Neural cell (in vitro differentiated cells): ENCODE data around the gene SCAMP5. TPM values are rescaled to one million over a fixed set of nuclear protein-coding genes. Genes with fewer than 3 reads are reported as not detected.

Source experiments
- H2AFZ ChIP-seq: fragments of 200-600, 300-800 bp; sonication (generic), shearing (Covaris generic); 2 replicates; pipeline ENCODE4 v1.6.0; 2014; ENCODE audit warnings: low read depth, mild to moderate bottlenecking, antibody characterized with exemption, low read length, moderate library complexity
- H3F3A ChIP-seq: fragments of 200-600 bp; shearing (Covaris generic); 2 replicates; pipeline ENCODE4 v1.6.1; 2016; ENCODE audit warnings: mild to moderate bottlenecking, moderate library complexity, mixed read lengths, antibody characterized with exemption, low read length; ENCODE audit not compliant: insufficient read depth, poor library complexity, severe bottlenecking
- H3K27ac ChIP-seq: fragments of 200-600, 300-800 bp; sonication (generic), shearing (Covaris generic); 2 replicates; pipeline ENCODE4 v1.5.1; 2014; ENCODE audit warnings: mild to moderate bottlenecking, low read length, moderate library complexity
- H3K27me3 ChIP-seq: fragments of 300-800, 200-600 bp; sonication (generic), shearing (Covaris generic); 2 replicates; pipeline ENCODE4 v1.6.0; 2014; ENCODE audit warnings: mild to moderate bottlenecking, low read depth, low read length, moderate library complexity; ENCODE audit not compliant: insufficient read depth
- H3K36me3 ChIP-seq: fragments of 300-800, 200-600 bp; sonication (generic), shearing (Covaris generic); 2 replicates; pipeline ENCODE4 v1.5.1; 2014; ENCODE audit warnings: mild to moderate bottlenecking, antibody characterized with exemption, low read length, moderate library complexity; ENCODE audit not compliant: insufficient read depth
- H3K4me2 ChIP-seq: fragments of 300-800, 200-600 bp; sonication (generic), shearing (Covaris generic); 2 replicates; pipeline ENCODE4 v1.6.0; 2014; ENCODE audit warnings: mild to moderate bottlenecking, low read length
- H3K4me3 ChIP-seq: fragments of 300-800, 200-600 bp; sonication (generic), shearing (Covaris generic); 2 replicates; pipeline ENCODE4 v1.5.1; 2014; ENCODE audit warnings: mild to moderate bottlenecking, low read length, moderate library complexity
- H3K79me2 ChIP-seq: fragments of 200-600 bp; shearing (Covaris generic); replicated peaks from 2 replicates; pipeline ENCODE4 v1.6.0; 2014; ENCODE audit warnings: mild to moderate bottlenecking, low read length, moderate library complexity; ENCODE audit not compliant: insufficient read depth
- H3K9ac ChIP-seq: fragments of 300-800, 200-600 bp; sonication (generic), shearing (Covaris generic); 2 replicates; pipeline ENCODE4 v1.6.1; 2016; ENCODE audit warnings: mild to moderate bottlenecking, low read length, mixed read lengths
- H3K9me2 ChIP-seq: fragments of 200-600 bp; shearing (Covaris generic); 2 replicates; pipeline ENCODE4 v1.6.1; 2016; ENCODE audit warnings: mild to moderate bottlenecking, low read length, mixed read lengths; ENCODE audit not compliant: insufficient read depth
- H3K9me3 ChIP-seq: fragments of 200-600, 300-800 bp; sonication (generic), shearing (Covaris generic); 2 replicates; pipeline ENCODE4 v1.6.1; 2016; ENCODE audit warnings: mild to moderate bottlenecking, mixed run types, low read length, moderate library complexity, mixed read lengths
- H4K20me1 ChIP-seq: fragments of 200-600 bp; shearing (Covaris generic); 2 replicates; pipeline ENCODE4 v1.6.1; 2016; ENCODE audit warnings: mild to moderate bottlenecking, mixed run types; ENCODE audit not compliant: insufficient read depth
- CTCF ChIP-seq: fragments of 450-650 bp; IDR thresholded peaks from 2 replicates; pipeline ENCODE4 v1.5.1; 2014; ENCODE audit warnings: antibody characterized with exemption, mild to moderate bottlenecking, moderate library complexity; ENCODE audit not compliant: poor library complexity, severe bottlenecking
- EP300 ChIP-seq: fragments of 450-650 bp; conservative IDR thresholded peaks from 2 replicates; pipeline ENCODE4 v1.6.1; 2014; ENCODE audit warnings: antibody characterized with exemption, mild to moderate bottlenecking, moderate library complexity; ENCODE audit not compliant: poor library complexity, severe bottlenecking
- EZH2 ChIP-seq: fragments of 200-600, 300-800 bp; shearing (Covaris generic), sonication (generic); IDR thresholded peaks from 2 replicates; pipeline ENCODE4 v1.6.1; 2014; ENCODE audit warnings: antibody characterized with exemption, low read length, borderline replicate concordance, mild to moderate bottlenecking; ENCODE audit not compliant: insufficient read depth, poor library complexity, severe bottlenecking
- MXI1 ChIP-seq: fragments of 450-650 bp; conservative IDR thresholded peaks from 2 replicates; pipeline ENCODE4 v1.6.1; 2014; ENCODE audit warnings: antibody characterized with exemption, mild to moderate bottlenecking; ENCODE audit not compliant: poor library complexity, severe bottlenecking
- POLR2AphosphoS5 ChIP-seq: IDR thresholded peaks from 2 replicates; pipeline ENCODE4 v1.6.1; 2012
- RAD21 ChIP-seq: fragments of 450-650 bp; conservative IDR thresholded peaks from 2 replicates; pipeline ENCODE4 v1.6.1; 2014; ENCODE audit warnings: antibody characterized with exemption, mild to moderate bottlenecking, moderate library complexity
- SMC3 ChIP-seq: fragments of 450-650 bp; conservative IDR thresholded peaks from 2 replicates; pipeline ENCODE4 v1.6.1; 2014; ENCODE audit warnings: antibody characterized with exemption, mild to moderate bottlenecking, moderate library complexity; ENCODE audit not compliant: poor library complexity
- TAF1 ChIP-seq: IDR thresholded peaks from 2 replicates; pipeline ENCODE4 v1.6.1; 2012; ENCODE audit warnings: low read depth
- polyA plus RNA-seq: library from polyadenylated mRNA; depleted of rRNA; stranded (reverse); fragments of >200 nt; gene quantifications from 2 replicates; pipeline ENCODE4 v1.2.3, GENCODE V29; 2014
- TF ChIP-seq, protein P1 (sequence below): IDR thresholded peaks from 2 replicates; pipeline ENCODE4 v1.6.1; 2012; ENCODE audit warnings: borderline replicate concordance

The SCAMP5 gene
- polyA plus RNA-seq, 1 donor from 2014 or later = 92.5 TPM

DNA sequence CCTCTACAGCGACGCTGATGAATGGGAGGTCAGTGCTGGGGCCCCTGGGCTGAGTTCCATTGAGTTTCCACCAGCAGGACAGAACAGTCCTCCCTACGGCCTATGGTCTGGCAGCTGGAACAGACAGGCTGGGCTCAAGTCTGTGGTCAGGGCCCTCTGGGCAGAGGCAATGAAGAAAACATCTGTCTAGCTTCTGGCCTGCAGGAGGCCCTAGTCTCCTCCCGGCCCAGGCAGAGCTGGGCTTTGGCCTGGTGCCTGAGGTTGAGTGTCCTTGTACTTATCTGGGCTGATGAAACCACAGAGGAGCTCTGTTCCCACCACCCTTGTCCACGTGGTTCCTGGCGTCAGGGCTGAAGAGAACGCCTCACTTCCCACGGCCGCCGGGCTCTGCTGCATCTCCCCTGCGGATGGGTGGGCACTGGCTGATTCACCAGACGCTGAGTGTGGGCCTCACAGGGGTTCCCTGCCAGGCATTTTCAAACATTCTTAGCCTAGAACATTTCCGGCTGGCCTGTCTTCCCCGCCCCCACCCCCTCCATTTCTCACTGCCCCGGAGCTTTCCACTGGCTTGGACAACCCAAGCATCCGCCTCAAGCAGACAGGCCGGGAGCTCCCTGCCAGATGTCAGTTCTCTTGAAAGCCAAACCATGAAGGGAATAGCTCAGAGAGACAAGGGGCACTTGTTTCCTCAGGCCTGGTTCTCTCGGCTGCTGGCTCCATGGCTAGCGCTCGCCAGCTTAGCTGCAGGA is 48.3 kb downstream of the SCAMP5 start:
- Histone ChIP-seq H3K9ac (no peak overlapping the region), H3K4me2 (no peak overlapping the region), H2AFZ (no peak overlapping the region)

GRCh38 chr15:75044258-75044878 is 49.0 kb downstream of the SCAMP5 start:
- no peak overlapping the region for H3K4me2 ChIP-seq
- no peaks in the 10 kb centered on the region for H3K9me2 ChIP-seq
- no peaks in the 10 kb centered on the region for H3F3A ChIP-seq
- H4K20me1 ChIP-seq = no peaks in the 10 kb centered on the region
- no peak overlapping the region for H3K4me3 ChIP-seq
- no peaks in the 10 kb centered on the region for H3K36me3 ChIP-seq
- H3K79me2 ChIP-seq = no peaks in the 10 kb centered on the region
- TF ChIP-seq RAD21 (no peak), CTCF (no peak)
- H2AFZ ChIP-seq = no peak overlapping the region
- no peaks in the 10 kb centered on the region for H3K9me3 ChIP-seq
- no peaks in the 10 kb centered on the region for H3K27me3 ChIP-seq
- no peak overlapping the region for H3K27ac ChIP-seq
- no peak overlapping the region for H3K9ac ChIP-seq

More for the DNA sequence above, 48.3 kb downstream of the SCAMP5 start:
- H3K79me2 ChIP-seq = no peaks in the 10 kb centered on the region
- no peak overlapping the region for H3K4me3 ChIP-seq
- no peak overlapping the region for H3K27ac ChIP-seq
- H4K20me1 ChIP-seq = no peaks in the 10 kb centered on the region
- H3F3A ChIP-seq = no peaks in the 10 kb centered on the region
- H3K36me3 ChIP-seq = no peaks in the 10 kb centered on the region
- H3K9me3 ChIP-seq = no peaks in the 10 kb centered on the region
- H3K9me2 ChIP-seq = no peaks in the 10 kb centered on the region
- no peaks in the 10 kb centered on the region for H3K27me3 ChIP-seq
- TF ChIP-seq EZH2 (no peak), POLR2AphosphoS5 (no peak), SMC3 (no peak), MXI1 (no peak), CTCF (no peak), TAF1 (no peak), EP300 (no peak), RAD21 (no peak)
- TF ChIP-seq, protein P1, sequence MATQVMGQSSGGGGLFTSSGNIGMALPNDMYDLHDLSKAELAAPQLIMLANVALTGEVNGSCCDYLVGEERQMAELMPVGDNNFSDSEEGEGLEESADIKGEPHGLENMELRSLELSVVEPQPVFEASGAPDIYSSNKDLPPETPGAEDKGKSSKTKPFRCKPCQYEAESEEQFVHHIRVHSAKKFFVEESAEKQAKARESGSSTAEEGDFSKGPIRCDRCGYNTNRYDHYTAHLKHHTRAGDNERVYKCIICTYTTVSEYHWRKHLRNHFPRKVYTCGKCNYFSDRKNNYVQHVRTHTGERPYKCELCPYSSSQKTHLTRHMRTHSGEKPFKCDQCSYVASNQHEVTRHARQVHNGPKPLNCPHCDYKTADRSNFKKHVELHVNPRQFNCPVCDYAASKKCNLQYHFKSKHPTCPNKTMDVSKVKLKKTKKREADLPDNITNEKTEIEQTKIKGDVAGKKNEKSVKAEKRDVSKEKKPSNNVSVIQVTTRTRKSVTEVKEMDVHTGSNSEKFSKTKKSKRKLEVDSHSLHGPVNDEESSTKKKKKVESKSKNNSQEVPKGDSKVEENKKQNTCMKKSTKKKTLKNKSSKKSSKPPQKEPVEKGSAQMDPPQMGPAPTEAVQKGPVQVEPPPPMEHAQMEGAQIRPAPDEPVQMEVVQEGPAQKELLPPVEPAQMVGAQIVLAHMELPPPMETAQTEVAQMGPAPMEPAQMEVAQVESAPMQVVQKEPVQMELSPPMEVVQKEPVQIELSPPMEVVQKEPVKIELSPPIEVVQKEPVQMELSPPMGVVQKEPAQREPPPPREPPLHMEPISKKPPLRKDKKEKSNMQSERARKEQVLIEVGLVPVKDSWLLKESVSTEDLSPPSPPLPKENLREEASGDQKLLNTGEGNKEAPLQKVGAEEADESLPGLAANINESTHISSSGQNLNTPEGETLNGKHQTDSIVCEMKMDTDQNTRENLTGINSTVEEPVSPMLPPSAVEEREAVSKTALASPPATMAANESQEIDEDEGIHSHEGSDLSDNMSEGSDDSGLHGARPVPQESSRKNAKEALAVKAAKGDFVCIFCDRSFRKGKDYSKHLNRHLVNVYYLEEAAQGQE = no peak
